Non-pigmented ciliary epithelial cell (primary cell): Measurements from ENCODE around the gene PEAK1.
"Not testable (repeated sequence)": the region's sequence is repeated elsewhere in the genome, so short reads cannot be mapped to it uniquely, and the experiment has no call there.

ENCODE experiments used
- DNase-seq: peaks from one replicate; pipeline ENCODE4 v3.0.0-alpha.2; 2010; ENCODE audit warnings: low read depth

Gene PEAK1

GRCh38 chr15:77225088-77225487 lies 194.8 kb downstream of the PEAK1 start:
- DNase-seq = no peak

- DNase-seq = no peak
Observed at GRCh38 chr15:77224352-77224751, 195.6 kb downstream of the PEAK1 start.

- no peak for DNase-seq
Observed at GRCh38 chr15:77221708-77222107, 198.2 kb downstream of the PEAK1 start.

GRCh38 chr15:77221174-77221573 lies 198.7 kb downstream of the PEAK1 start:
- no peak for DNase-seq

- DNase-seq = no peak
Observed at GRCh38 chr15:77219841-77220240, 200.1 kb downstream of the PEAK1 start.

GRCh38 chr15:77209221-77209620 lies 210.7 kb downstream of the PEAK1 start:
- DNase-seq = no peak

- DNase-seq = no peak
Observed at GRCh38 chr15:77208241-77208640, 211.7 kb downstream of the PEAK1 start.

- no peak for DNase-seq
Observed at GRCh38 chr15:77201665-77202064, 218.2 kb downstream of the PEAK1 start.

- DNase-seq = no peak
Observed at GRCh38 chr15:77196381-77196780, 223.5 kb downstream of the PEAK1 start.

- DNase-seq = no peak
Observed at GRCh38 chr15:77195586-77195985, 224.3 kb downstream of the PEAK1 start.

GRCh38 chr15:77192451-77192850 lies 227.5 kb downstream of the PEAK1 start:
- DNase-seq = no peak

GRCh38 chr15:77191230-77191834 lies 228.6 kb downstream of the PEAK1 start:
- no peak for DNase-seq

GRCh38 chr15:77187751-77188464 lies 232.0 kb downstream of the PEAK1 start:
- DNase-seq = no peak

- no peak for DNase-seq
Observed at GRCh38 chr15:77186594-77187011, 233.3 kb downstream of the PEAK1 start.

GRCh38 chr15:77185242-77185785 lies 234.6 kb downstream of the PEAK1 start:
- DNase-seq = no peak

- DNase-seq = not testable (repeated sequence)
Observed at GRCh38 chr15:77184352-77184751, 235.6 kb downstream of the PEAK1 start.

GRCh38 chr15:77183066-77183465 lies 236.8 kb downstream of the PEAK1 start:
- no peak for DNase-seq

GRCh38 chr15:77181305-77182074 lies 238.4 kb downstream of the PEAK1 start:
- DNase-seq = no peak

- DNase-seq = no peak
Observed at GRCh38 chr15:77180757-77181156, 239.1 kb downstream of the PEAK1 start.

GRCh38 chr15:77180270-77180669 lies 239.6 kb downstream of the PEAK1 start:
- no peak for DNase-seq

- DNase-seq = no peak
Observed at GRCh38 chr15:77179541-77179998, 240.3 kb downstream of the PEAK1 start.

GRCh38 chr15:77178411-77178810 lies 241.5 kb downstream of the PEAK1 start:
- no peak for DNase-seq

GRCh38 chr15:77176148-77176547 lies 243.8 kb downstream of the PEAK1 start:
- not testable (repeated sequence) for DNase-seq
